Uterus (tissue), 2 donors: ENCODE measurements around the gene MALT1.

Experiments used
- POLR2A ChIP-seq, 2 donors: fragments of 450-650 bp; IDR thresholded peaks; one replicate each; pipeline ENCODE4 v1.6.1; 2016; ENCODE audit warnings: antibody characterized with exemption in 2 of 2, mild to moderate bottlenecking in 1 of 2, moderate library complexity in 1 of 2
- TF ChIP-seq, protein P1 (sequence below), 4 experiments: fragments of 200-600 bp in 2 of 4; fragments of 450-650 bp in 2 of 4; sonication (generic) in 2 of 4; IDR thresholded peaks; one replicate each; pipeline ENCODE4 v1.5.1; 2016 to 2019; ENCODE audit warnings: antibody characterized with exemption in 4 of 4, mild to moderate bottlenecking in 2 of 4, moderate library complexity in 1 of 4

DNA sequence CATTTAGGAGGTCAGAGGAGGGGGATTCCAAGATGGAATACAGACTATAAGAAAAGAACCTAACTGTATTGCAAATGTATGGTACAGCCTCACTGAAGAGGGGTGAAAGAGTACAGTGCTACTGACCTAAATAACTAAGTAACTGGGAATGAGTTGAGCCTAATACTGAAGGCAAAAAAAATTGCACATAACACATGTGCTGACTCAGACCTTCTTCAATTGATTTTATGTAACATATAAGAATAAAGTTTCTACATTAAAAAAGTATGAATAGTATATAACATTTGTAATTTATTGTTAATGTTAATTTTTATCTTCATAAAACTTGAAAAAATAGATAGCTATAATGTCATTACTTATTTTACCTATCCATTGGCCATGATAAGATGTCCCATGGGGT lies 41.7 kb downstream of the MALT1 start:
- TF ChIP-seq, protein P1, sequence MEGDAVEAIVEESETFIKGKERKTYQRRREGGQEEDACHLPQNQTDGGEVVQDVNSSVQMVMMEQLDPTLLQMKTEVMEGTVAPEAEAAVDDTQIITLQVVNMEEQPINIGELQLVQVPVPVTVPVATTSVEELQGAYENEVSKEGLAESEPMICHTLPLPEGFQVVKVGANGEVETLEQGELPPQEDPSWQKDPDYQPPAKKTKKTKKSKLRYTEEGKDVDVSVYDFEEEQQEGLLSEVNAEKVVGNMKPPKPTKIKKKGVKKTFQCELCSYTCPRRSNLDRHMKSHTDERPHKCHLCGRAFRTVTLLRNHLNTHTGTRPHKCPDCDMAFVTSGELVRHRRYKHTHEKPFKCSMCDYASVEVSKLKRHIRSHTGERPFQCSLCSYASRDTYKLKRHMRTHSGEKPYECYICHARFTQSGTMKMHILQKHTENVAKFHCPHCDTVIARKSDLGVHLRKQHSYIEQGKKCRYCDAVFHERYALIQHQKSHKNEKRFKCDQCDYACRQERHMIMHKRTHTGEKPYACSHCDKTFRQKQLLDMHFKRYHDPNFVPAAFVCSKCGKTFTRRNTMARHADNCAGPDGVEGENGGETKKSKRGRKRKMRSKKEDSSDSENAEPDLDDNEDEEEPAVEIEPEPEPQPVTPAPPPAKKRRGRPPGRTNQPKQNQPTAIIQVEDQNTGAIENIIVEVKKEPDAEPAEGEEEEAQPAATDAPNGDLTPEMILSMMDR (IDR thresholded peaks at IDR 0.05) = no peak
- TF ChIP-seq POLR2A (IDR thresholded peaks at IDR 0.05) = no peak
